HepG2 (cell line): Measurements from ENCODE around the gene EMC9. TPM values are rescaled to one million over a fixed set of nuclear protein-coding genes. Genes with fewer than 3 reads are reported as not detected.

Experiments
- CHCHD3 ChIP-seq: sonication (generic); formaldehyde crosslinking; IDR thresholded peaks from 2 replicates; pipeline ENCODE4 v1.8.0; 2022; ENCODE audit warnings: mild to moderate bottlenecking, missing genetic modification reagents, moderate library complexity
- ERF ChIP-seq: IDR thresholded peaks from 2 replicates; pipeline ENCODE4 v1.6.1; 2018; ENCODE audit warnings: missing biosample characterization, missing genetic modification reagents
- ETV6 ChIP-seq: sonication (generic); formaldehyde crosslinking; conservative IDR thresholded peaks from 2 replicates; pipeline ENCODE4 v1.4.0; 2020; ENCODE audit warnings: missing genetic modification reagents
- MBD4 ChIP-seq: IDR thresholded peaks from 2 replicates; pipeline ENCODE4 v1.6.1; 2012; ENCODE audit warnings: low read length, inconsistent platforms, borderline replicate concordance
- MNT ChIP-seq: fragments of 450-650 bp; IDR thresholded peaks from 2 replicates; pipeline ENCODE4 v1.6.1; 2016
- PRMT3 ChIP-seq: sonication (generic); formaldehyde crosslinking; IDR thresholded peaks from 2 replicates; pipeline ENCODE4 v1.8.1; 2022; ENCODE audit warnings: low read depth, mild to moderate bottlenecking, moderate library complexity, missing genetic modification reagents, borderline replicate concordance
- REST ChIP-seq, 2 experiments: IDR thresholded peaks; 2 replicates each; pipeline ENCODE4 v1.6.1; 2011 to 2012; ENCODE audit warnings: low read length in 2 of 2, borderline replicate concordance in 1 of 2, low read depth in 1 of 2, mild to moderate bottlenecking in 1 of 2, moderate library complexity in 1 of 2
- SP1 ChIP-seq, 2 experiments: fragments of 450-650 bp in 1 of 2; sonication (generic) in 1 of 2; formaldehyde crosslinking in 1 of 2; IDR thresholded peaks; 2 replicates each; pipeline versions ENCODE4 v1.4.0 to v1.6.1; 2016 to 2020; ENCODE audit warnings: missing genetic modification reagents in 1 of 2
- THAP7 ChIP-seq: sonication (generic); formaldehyde crosslinking; IDR thresholded peaks from 2 replicates; pipeline ENCODE4 v1.8.1; 2023; ENCODE audit warnings: mild to moderate bottlenecking, missing genetic modification reagents
- ZNF441 ChIP-seq: sonication (generic); formaldehyde crosslinking; IDR thresholded peaks from 2 replicates; pipeline ENCODE4 v1.7.0; 2021; ENCODE audit warnings: missing genetic modification reagents, borderline replicate concordance
- ZNF549 ChIP-seq: sonication (generic); formaldehyde crosslinking; IDR thresholded peaks from 2 replicates; pipeline ENCODE4 v1.5.0; 2020; ENCODE audit warnings: missing genetic modification reagents
- ZNF780A ChIP-seq: sonication (generic); formaldehyde crosslinking; IDR thresholded peaks from 2 replicates; pipeline ENCODE4 v1.8.0; 2022; ENCODE audit warnings: mild to moderate bottlenecking, missing genetic modification reagents, moderate library complexity
- ZSCAN25 ChIP-seq: sonication (generic); formaldehyde crosslinking; IDR thresholded peaks from 2 replicates; pipeline ENCODE4 v1.8.0; 2022; ENCODE audit warnings: mild to moderate bottlenecking, missing genetic modification reagents
- ZSCAN29 ChIP-seq: sonication (generic); formaldehyde crosslinking; conservative IDR thresholded peaks from 2 replicates; pipeline ENCODE4 v1.4.0; 2020; ENCODE audit warnings: mild to moderate bottlenecking, missing genetic modification reagents
- polyA plus RNA-seq, 8 experiments: library from polyadenylated mRNA; depleted of rRNA in 3 of 8; stranded (reverse) in 7 of 8; unstranded in 1 of 8; fragments of >200 nt; fragmentation: Illumina TruSeq in 4 of 8; extraction: Trizol in 4 of 8; gene quantifications; 2 replicates each; pipeline versions ENCODE4 v1.2.1 to v1.2.3, GENCODE V29; 2011 to 2016; ENCODE audit warnings: low read depth in 4 of 8, missing spikeins in 1 of 8, mixed read lengths in 1 of 8; ENCODE audit not compliant: insufficient read depth in 1 of 8
- total RNA-seq, 5 experiments: library from RNA; depleted of rRNA; stranded (reverse); fragments of >200 nt; fragmentation: Illumina TruSeq; extraction: Trizol; gene quantifications; 2 replicates each; pipeline ENCODE4 v1.2.3, GENCODE V29; 2016; ENCODE audit warnings: low read depth in 1 of 5
- TF ChIP-seq, protein P1 (sequence below): sonication (generic); formaldehyde crosslinking; IDR thresholded peaks from 2 replicates; pipeline ENCODE4 v1.5.1; 2020; ENCODE audit warnings: mild to moderate bottlenecking, missing genetic modification reagents
- TF ChIP-seq, protein P2 (sequence below): sonication (generic); formaldehyde crosslinking; IDR thresholded peaks from 2 replicates; pipeline ENCODE4 v1.9.0; 2022; ENCODE audit warnings: missing genetic modification reagents, mild to moderate bottlenecking, borderline replicate concordance

Gene EMC9
- total and polyA plus RNA-seq, 2 of the 13 experiments (the other 11 are each of a cell fraction or from before 2014, with no cell fraction given), result 60.5 to 78.7 TPM

GRCh38 chr14:24135834-24136683 is 5.3 kb downstream of the EMC9 start, which contains the start of gene PSME1 (continued):
- no peak for TF ChIP-seq THAP7 (CRISPR knock-in tag)
- TF ChIP-seq, protein P1, sequence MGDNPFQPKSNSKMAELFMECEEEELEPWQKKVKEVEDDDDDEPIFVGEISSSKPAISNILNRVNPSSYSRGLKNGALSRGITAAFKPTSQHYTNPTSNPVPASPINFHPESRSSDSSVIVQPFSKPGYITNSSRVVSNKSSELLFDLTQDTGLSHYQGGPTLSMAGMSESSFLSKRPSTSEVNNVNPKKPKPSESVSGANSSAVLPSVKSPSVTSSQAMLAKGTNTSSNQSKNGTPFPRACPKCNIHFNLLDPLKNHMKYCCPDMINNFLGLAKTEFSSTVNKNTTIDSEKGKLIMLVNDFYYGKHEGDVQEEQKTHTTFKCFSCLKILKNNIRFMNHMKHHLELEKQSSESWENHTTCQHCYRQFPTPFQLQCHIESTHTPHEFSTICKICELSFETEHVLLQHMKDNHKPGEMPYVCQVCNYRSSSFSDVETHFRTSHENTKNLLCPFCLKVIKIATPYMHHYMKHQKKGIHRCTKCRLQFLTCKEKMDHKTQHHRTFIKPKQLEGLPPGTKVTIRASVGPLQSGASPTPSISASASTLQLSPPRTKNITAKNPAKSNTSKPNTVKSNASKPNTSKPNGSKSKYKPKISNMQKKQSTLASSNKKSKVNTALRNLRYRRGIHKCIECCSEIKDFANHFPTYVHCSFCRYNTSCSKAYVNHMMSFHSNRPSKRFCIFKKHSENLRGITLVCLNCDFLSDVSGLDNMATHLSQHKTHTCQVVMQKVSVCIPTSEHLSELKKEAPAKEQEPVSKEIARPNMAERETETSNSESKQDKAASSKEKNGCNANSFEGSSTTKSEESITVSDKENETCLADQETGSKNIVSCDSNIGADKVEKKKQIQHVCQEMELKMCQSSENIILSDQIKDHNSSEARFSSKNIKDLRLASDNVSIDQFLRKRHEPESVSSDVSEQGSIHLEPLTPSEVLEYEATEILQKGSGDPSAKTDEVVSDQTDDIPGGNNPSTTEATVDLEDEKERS (CRISPR knock-in tag), result peak; percentile 47; the same call in 1 of the 2 replicates
- peak; percentile 84 for TF ChIP-seq ERF (CRISPR knock-in tag)
- TF ChIP-seq ETV6 (CRISPR knock-in tag), result peak; percentile 93
- peak in 1 of 2 experiments; percentile 26; a peak in 1 of 4 replicates for TF ChIP-seq REST (IDR thresholded peaks at IDR 0.05; ENCODE audit: borderline replicate concordance in 1 of 2, low read depth in 1 of 2, low read length in 2 of 2)
- no peak for TF ChIP-seq ZNF780A (CRISPR knock-in tag)
- TF ChIP-seq ZNF441 (CRISPR knock-in tag), result no peak; the same call in 1 of the 2 replicates
- no peak; the same call in 1 of the 2 replicates for TF ChIP-seq CHCHD3 (CRISPR knock-in tag)
- TF ChIP-seq SP1 (IDR thresholded peaks at IDR 0.05), result peak; percentile 48; the same call in 1 of the 2 replicates
- peak; percentile 94 for TF ChIP-seq SP1 (CRISPR knock-in tag; IDR thresholded peaks at IDR 0.05)
- TF ChIP-seq PRMT3 (CRISPR knock-in tag), result no peak
- no peak for TF ChIP-seq MBD4
- peak; percentile 35; the same call in 1 of the 2 replicates for TF ChIP-seq ZSCAN29 (CRISPR knock-in tag)
- peak; percentile 12; the same call in 1 of the 2 replicates for TF ChIP-seq ZNF549
- peak; percentile 94 for TF ChIP-seq ZSCAN25 (CRISPR knock-in tag)
- TF ChIP-seq, protein P2, sequence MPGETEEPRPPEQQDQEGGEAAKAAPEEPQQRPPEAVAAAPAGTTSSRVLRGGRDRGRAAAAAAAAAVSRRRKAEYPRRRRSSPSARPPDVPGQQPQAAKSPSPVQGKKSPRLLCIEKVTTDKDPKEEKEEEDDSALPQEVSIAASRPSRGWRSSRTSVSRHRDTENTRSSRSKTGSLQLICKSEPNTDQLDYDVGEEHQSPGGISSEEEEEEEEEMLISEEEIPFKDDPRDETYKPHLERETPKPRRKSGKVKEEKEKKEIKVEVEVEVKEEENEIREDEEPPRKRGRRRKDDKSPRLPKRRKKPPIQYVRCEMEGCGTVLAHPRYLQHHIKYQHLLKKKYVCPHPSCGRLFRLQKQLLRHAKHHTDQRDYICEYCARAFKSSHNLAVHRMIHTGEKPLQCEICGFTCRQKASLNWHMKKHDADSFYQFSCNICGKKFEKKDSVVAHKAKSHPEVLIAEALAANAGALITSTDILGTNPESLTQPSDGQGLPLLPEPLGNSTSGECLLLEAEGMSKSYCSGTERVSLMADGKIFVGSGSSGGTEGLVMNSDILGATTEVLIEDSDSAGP (CRISPR knock-in tag), result no peak
- TF ChIP-seq MNT, result peak; percentile 72
